Stimulated activated CD4-positive, alpha-beta T cell treated with anti-CD3 and anti-CD28 coated beads, TNF-alpha, amount 100 ng/mL, for 1 hour (primary cell): Measurements from ENCODE around the gene ICAM3.
"Not testable (repeated sequence)": the region's sequence is repeated elsewhere in the genome, so short reads cannot be mapped to it uniquely, and the experiment has no call there.

ENCODE experiments used
- DNase-seq, 3 donors: peaks; one replicate each; pipeline ENCODE4 v3.0.0-alpha.2; 2020; ENCODE audit warnings: low read depth in 3 of 3, low spot score in 1 of 3

The ICAM3 gene, protein sequence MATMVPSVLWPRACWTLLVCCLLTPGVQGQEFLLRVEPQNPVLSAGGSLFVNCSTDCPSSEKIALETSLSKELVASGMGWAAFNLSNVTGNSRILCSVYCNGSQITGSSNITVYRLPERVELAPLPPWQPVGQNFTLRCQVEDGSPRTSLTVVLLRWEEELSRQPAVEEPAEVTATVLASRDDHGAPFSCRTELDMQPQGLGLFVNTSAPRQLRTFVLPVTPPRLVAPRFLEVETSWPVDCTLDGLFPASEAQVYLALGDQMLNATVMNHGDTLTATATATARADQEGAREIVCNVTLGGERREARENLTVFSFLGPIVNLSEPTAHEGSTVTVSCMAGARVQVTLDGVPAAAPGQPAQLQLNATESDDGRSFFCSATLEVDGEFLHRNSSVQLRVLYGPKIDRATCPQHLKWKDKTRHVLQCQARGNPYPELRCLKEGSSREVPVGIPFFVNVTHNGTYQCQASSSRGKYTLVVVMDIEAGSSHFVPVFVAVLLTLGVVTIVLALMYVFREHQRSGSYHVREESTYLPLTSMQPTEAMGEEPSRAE

DNA sequence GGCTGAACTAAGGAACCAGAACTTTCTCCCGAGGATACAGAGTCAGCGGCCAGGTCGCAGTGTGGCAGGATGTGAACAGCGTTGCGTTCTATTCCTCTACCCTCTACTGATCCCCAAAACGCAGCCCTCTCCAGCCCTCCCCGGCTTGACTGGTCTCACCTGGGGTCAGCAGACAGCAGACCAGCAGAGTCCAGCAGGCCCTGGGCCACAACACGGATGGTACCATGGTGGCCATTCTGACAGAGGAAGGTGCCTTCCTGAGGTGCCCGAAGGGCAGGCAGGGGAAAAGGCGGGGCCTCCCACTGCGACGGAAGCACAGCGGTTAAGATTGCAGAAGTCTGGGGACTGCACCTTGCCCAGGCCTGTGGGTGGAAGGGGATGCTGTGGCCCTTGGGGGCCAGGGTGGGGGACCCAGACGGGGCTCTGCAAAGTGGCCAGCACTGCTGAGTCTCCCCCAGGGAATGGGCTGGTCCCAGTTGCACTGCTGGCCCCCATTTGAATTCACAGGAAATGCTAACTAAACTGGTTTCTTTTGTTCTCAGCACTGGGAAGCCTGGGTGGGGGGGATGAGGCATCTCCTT lies at the start of gene ICAM3:
Gene ICAM3, minus strand, starts transcription at position 245 of the 581 bp plus-strand sequence. Its CDS starts 10 bp downstream, at position 235.
- peak; percentile 25 to 44 (median 29) for DNase-seq

GRCh38 chr19:10388957-10389356 lies 49.5 kb upstream of the ICAM3 start:
- DNase-seq, result peak; percentile 61 to 82 (median 72)

GRCh38 chr19:10384580-10384979 lies 45.2 kb upstream of the ICAM3 start:
- no peak for DNase-seq

- not testable (repeated sequence) for DNase-seq
Measured at GRCh38 chr19:10383223-10383499, 43.7 kb upstream of the ICAM3 start.

DNA sequence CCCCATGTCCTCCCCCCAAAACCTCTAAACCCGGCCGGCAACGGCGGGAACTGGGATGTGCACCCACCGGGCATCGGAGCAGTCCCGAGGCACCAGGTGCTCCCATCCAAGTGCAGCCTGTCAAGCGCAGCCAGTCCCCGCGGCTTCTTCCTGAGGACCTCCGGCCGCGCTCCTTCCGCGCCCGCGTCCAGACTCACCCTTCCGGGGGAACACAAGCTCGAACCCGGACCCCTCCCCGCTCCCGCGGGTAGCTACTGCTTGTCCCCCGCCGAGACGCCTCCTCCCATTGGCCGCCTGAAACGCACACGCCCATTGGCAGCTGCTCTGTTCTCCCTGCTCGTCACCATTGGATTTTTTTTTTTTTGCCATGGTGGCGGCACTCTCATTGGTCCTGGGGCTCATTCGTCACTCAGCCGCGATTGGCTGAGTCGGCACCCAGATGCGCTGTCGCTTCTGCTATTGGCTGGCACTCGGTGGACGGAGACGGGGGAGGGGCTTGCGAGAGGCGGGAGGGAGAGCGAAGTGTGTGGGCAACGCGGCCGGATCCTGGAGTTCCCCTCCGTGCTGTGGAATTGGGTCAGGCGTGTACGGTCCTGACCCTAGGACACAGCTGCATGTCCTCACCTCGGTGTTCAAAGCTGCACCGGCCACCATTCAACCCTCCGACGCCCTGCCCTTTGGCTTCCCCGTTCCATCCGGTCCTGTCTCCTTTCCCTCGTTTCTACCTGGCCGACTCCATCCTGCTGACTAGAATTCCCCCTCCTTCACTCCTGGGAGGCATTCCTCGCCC lies 41.1 kb upstream of the ICAM3 start, which contains the start of gene TYK2:
Gene TYK2, minus strand, starts transcription at position 260 of the 790 bp plus-strand sequence. CDS start 2,166 bp downstream, outside the sequence.
- peak; percentile 90 to 97 (median 93) for DNase-seq

DNA sequence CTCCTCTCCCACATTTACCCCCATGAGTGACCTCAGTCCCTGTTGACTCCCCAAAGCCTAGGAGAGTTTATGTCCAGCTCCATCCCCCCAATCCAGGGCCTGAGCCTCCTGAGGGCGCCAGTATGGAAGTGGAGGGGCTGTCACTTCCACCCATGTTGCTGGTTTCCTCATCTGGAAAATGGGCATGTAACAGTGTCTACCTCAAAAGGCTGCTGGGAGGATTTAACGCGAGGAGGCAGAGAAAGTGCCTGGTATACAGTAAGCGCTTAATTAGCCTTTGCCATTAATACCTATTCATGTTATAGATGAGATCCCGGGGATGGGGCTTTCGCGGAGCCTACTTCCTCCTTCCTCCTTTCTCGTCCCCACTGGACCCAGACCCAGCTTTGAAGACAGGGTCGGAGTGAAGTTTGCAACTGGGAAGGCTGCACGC lies 40.5 kb upstream of the ICAM3 start:
- DNase-seq, result no peak

DNA sequence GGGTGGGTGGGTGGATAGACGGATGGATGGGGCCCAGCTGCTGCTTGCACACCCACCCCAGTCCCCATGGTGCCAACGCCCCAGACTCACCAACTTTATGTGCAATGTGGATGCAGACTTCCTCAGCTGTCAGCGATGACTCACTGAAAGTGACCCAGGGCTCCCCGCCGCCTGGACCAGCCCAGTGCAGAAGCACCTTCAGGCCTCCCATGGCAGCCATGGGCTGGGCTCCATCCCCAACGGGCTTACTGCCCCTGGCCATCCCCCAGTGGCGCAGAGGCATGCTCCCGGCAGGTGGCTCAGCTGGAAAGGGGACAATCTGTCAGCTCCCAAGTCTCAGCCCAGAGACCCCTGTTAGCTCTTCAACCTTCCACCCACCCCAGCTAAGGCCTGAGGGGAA lies 38.7 kb upstream of the ICAM3 start:
- no peak for DNase-seq

DNA sequence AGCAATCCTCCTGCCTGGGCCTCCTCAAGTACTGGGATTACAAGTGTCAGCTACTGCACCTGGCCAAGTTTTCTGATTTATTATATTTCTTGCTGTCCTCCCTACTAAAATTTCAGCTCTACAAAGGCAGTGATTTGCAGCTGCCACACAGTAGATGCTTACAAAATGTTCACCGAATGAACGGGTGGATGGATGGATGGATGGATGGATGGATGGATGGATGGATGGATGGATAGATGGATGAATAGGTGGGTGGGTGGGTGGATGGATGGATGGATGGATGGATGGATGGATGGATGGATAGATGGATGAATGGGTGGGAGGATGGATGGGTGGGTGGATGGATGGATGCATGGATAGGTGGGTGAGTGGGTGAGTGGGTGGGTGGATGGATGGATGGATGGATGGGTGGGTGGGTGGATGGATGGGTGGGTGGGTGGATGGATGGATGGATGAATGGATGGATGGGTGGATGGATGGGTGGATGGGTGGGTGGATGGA lies 37.8 kb upstream of the ICAM3 start:
- not testable (repeated sequence) for DNase-seq

GRCh38 chr19:10374931-10375330 lies 35.5 kb upstream of the ICAM3 start:
- no peak for DNase-seq

DNA sequence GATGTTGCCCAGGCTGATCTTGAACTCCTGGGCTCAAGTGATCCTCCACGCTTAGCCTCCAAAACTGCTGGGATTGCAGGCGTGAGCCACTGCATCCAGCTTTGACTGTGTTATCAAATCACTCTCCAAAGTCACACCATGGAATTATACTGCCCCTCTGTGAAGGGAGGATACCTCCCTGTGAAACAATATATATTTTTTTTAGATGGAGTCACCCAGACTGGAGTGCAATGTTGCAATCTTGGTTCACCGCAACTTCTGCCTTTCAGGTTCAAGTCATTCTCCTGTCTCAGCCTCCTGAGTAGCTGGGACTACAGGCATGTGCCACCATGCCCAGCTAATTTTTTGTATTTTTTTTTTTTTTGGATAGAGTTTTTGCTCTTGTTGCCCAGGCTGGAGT lies 33.3 kb upstream of the ICAM3 start:
- DNase-seq, result no peak

- DNase-seq, result no peak
Measured at GRCh38 chr19:10368101-10368803, 28.8 kb upstream of the ICAM3 start.

DNA sequence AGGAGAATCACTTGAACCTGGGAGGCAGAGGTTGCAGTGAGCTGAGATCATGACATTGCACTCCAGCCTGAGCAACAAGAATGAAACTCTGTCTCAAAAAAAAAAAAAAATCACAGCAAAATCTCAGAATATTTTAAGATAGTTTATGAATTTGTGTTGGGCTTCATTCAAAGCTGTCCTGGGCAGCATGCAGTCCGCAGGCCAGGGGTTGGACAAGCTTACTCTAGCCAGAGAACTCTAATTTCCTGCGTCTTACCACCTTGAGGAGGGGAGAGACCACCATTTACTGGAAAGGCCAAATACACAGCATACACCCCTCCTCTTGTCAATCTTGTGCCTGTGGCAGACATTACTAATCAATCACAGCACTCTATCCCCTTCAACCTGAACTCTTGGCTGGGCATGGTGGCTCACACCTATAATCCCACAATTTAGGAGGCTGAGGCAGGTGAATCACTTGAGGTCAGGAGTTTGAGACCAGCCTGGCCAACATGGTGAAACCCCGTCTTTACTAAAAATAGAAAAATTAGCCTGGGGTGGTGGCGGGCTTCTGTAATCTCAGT lies 27.6 kb upstream of the ICAM3 start:
- DNase-seq, result not testable (repeated sequence)

DNA sequence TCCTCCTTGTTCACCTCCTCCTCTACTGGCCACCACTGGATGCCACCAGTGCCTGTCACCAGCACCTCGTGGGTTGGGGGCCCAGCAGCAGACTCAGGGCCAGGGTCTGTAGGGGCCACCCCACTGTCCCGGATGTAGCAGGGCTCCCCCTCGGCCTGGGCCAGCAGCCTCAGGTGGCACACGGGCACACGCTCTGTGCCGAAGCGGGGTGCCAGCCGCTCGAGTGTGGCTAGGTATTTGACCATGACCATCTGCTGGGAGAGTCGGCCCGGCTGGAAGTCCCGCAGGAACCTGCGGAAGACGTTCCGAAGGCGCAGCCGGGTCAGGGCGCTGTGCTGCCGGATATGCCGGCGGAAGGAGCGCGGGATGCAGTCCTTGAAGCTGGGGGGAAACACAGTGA lies 26.1 kb upstream of the ICAM3 start:
- DNase-seq, result no peak

GRCh38 chr19:10364644-10365043 lies 25.2 kb upstream of the ICAM3 start:
- DNase-seq, result no peak

DNA sequence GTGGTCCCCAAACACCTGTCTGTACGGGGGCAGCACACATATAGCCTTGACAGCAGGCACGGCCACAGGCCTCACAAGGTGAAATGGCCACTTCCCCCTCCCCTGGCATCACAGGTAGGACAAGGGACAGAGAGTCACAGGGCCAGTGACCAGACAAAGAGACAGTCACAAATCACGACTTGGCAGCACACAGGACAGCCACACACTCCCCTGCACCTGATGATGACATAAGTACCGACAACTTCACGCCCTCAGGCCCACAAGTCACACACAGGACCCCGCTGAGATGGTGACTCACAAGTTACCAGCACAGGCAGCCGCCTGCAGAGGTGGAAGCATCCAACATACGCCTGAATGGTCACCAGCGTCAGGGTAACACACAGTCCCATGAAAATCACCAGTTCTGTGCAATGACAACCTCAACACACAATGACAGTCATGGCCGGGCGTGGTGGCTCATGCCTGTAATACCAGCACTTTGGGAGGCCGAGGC lies 24.4 kb upstream of the ICAM3 start:
- no peak for DNase-seq

GRCh38 chr19:10362259-10362658 lies 22.8 kb upstream of the ICAM3 start:
- DNase-seq, result no peak

GRCh38 chr19:10361569-10362011 lies 22.2 kb upstream of the ICAM3 start:
- DNase-seq, result no peak

GRCh38 chr19:10356431-10356830 lies 17.0 kb upstream of the ICAM3 start:
- no peak for DNase-seq

DNA sequence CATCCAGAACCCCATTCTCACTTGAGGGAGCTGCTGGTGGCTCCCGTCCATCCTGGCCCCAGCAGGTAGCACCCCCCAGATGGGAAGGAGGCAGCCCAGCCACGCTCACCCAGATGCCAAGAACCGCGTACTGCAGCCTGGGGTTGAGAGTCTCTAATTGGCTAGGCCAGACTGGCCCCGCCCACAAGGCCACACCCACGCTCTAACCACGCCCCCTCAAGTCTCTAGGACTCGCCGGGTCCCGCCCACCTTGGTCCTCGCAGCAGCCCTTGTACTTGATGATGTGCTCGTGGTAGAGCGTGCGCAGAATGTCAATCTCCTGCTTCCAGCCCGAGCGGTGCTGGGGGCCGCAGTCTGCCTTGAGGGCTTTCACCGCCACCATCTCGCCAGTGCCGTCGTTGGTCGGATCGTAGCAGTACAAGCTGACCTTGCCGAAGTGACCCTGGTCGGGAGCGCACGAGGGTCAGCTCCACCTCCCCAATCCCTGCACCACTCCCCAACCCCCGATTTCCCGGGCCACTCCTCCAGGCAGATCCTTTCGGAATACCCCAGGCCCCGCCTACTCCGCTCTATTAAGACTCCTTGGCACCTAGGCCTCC lies 14.5 kb upstream of the ICAM3 start:
- DNase-seq, result peak in 1 of 3 donors; percentile 34
